Measurements from ENCODE around the gene PDGFB. TPM values are rescaled to one million over a fixed set of nuclear protein-coding genes. Genes with fewer than 3 reads are reported as not detected.
A peak's percentile ranks its signal among the peaks of the same experiment; 100 is the strongest.

Gene PDGFB
- total RNA-seq, 1 donor from 2014 or later = 16.5 TPM

DNA sequence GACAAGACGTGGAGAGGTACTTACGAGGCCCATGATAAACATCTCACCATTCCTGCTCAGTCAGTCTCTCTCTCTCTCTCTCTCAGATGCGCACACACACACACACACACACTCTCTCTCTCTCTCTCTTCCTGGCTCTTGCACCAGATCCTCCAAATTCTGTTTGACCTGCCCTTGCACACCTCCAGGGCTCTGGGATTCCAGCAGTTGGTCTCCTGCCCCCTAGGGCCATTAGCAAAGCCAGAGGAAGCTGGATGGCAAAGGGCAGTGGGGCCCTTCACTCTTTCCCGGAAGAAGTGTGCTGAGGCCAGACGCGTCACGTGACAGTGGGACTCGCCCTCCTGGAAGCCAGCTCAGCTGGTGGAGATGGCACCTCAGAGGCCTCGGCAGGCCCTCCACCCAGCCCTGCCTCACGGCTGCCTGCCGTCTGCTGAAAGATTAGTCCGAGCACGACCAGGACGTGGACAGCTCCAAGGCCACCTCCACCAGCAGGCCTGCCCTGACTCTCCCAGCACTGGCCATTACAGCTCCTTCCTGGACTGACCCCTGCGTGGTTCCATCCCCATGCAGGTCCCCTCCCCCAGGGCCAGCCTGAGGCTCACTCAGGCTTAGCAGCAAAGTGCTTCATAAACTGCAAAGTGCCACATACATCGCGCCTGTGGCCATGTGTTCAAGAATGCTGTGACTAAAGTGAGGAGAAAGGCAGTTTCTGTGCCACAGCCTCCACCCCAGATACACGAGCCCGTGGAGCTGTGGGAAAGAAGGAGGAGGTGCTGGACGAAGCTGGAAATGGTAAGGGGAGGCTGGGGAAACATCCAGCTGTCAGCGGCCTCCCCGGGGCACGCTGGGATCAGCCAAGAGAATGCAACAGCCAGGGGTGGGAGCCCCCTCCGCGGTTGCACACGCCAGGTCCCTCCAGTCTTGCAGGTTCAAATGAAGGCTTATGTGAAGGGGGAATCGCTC is 3.7 kb downstream of the PDGFB start:
- Mint-ChIP-seq H3K4me1 (ENCODE audit: low read depth) (peaks cover 56% of the 10 kb centered on the region), H3K4me3 (ENCODE audit: unreplicated experiment) (peak overlapping the region; percentile 69), H3K27ac (ENCODE audit: unreplicated experiment) (peak overlapping the region; percentile 80), H3K9me3 (ENCODE audit: low read depth) (no peaks in the 10 kb centered on the region), H3K27me3 (ENCODE audit: low read depth) (peaks cover 3% of the 10 kb centered on the region), H3K36me3 (ENCODE audit: low read depth) (no peaks in the 10 kb centered on the region)
- no peak for DNase-seq (ENCODE audit: low spot score)
- TF ChIP-seq, protein P1, sequence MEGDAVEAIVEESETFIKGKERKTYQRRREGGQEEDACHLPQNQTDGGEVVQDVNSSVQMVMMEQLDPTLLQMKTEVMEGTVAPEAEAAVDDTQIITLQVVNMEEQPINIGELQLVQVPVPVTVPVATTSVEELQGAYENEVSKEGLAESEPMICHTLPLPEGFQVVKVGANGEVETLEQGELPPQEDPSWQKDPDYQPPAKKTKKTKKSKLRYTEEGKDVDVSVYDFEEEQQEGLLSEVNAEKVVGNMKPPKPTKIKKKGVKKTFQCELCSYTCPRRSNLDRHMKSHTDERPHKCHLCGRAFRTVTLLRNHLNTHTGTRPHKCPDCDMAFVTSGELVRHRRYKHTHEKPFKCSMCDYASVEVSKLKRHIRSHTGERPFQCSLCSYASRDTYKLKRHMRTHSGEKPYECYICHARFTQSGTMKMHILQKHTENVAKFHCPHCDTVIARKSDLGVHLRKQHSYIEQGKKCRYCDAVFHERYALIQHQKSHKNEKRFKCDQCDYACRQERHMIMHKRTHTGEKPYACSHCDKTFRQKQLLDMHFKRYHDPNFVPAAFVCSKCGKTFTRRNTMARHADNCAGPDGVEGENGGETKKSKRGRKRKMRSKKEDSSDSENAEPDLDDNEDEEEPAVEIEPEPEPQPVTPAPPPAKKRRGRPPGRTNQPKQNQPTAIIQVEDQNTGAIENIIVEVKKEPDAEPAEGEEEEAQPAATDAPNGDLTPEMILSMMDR (IDR thresholded peaks at IDR 0.05) = no peak

DNA sequence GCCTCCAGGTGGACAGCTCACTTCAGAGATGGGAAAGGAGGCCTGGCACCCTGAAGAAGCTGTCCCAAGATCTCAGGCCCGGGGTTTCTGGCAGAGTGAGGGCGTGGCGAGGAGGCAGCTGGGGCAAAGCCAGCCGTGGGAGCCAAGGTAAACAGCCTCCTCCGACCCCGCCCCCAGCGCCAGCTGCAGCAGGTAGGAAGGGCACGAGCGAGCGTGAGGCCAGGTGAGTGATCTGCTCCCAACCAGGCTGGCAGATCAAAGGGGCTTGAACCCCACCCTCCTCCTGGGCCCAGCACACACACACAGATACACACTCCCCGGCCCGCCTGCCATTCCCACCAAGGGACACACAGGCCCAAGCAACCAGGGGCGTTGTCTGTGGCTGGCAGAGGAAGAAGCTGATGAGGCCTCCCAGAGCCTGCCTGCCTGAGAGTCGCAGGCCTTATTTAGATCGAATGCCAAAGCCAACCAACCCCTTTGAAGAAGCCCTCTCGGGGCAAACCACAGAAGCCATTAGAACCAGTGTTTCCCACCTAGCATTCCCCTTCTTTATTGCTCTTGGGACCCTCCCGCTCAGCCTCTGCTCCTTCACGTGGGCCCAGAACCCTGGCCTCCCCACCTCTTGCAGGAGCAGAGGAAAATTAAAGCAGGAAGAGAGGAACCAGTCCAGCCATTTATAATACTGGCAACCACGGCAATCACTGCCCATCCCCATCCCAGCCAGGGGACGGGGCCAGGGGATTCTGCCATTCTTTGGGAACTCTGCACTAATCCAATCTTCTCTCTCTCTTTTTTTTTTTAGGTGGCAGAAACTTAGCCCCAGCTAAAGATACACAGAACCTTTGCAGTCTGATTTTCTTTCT is 5.0 kb downstream of the PDGFB start:
- TF ChIP-seq, protein P1 (IDR thresholded peaks at IDR 0.05) = no peak
- no peak for DNase-seq (ENCODE audit: low spot score)
- Mint-ChIP-seq H3K36me3 (ENCODE audit: low read depth) (no peaks in the 10 kb centered on the region), H3K27ac (ENCODE audit: unreplicated experiment) (peak overlapping the region; percentile 80), H3K4me1 (ENCODE audit: low read depth) (peaks cover 62% of the 10 kb centered on the region), H3K9me3 (ENCODE audit: low read depth) (no peaks in the 10 kb centered on the region), H3K27me3 (ENCODE audit: low read depth) (no peaks in the 10 kb centered on the region), H3K4me3 (ENCODE audit: unreplicated experiment) (no peak overlapping the region)

GRCh38 chr22:39238966-39239505 is 5.7 kb downstream of the PDGFB start:
- Mint-ChIP-seq H3K27me3 (ENCODE audit: low read depth) (no peaks in the 10 kb centered on the region), H3K36me3 (ENCODE audit: low read depth) (no peaks in the 10 kb centered on the region), H3K9me3 (ENCODE audit: low read depth) (no peaks in the 10 kb centered on the region), H3K4me1 (ENCODE audit: low read depth) (peaks cover 67% of the 10 kb centered on the region), H3K4me3 (ENCODE audit: unreplicated experiment) (no peak overlapping the region), H3K27ac (ENCODE audit: unreplicated experiment) (no peak overlapping the region)
- TF ChIP-seq, protein P1 (IDR thresholded peaks at IDR 0.05) = no peak
- DNase-seq (ENCODE audit: low spot score) = no peak

DNA sequence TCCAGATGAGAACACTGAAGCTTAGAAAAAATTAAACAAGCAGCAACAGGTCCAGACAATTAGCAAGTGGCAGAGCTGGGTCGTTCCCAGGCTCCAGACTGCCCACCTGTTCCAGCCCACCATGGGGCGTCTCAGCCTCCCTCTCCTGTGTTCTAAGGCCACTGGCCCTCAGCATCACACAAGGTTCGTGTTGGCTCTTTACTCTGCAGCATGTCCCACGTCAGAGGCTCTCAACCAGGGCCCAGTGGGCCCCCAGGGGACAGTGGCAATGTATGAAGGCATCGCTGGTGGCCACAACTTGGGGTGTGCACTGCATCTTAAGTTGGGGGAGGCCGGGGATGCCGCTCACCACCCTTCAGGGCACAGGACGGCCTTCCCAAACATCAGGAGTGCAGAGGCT is 6.2 kb downstream of the PDGFB start:
- peaks cover 69% of the 10 kb centered on the region for H3K4me1 Mint-ChIP-seq (ENCODE audit: low read depth)

More for the DNA sequence above, 6.2 kb downstream of the PDGFB start:
- Mint-ChIP-seq H3K36me3 (ENCODE audit: low read depth) (no peaks in the 10 kb centered on the region), H3K27ac (ENCODE audit: unreplicated experiment) (no peak overlapping the region), H3K9me3 (ENCODE audit: low read depth) (no peaks in the 10 kb centered on the region), H3K4me3 (ENCODE audit: unreplicated experiment) (no peak overlapping the region), H3K27me3 (ENCODE audit: low read depth) (no peaks in the 10 kb centered on the region)
- TF ChIP-seq, protein P1 (IDR thresholded peaks at IDR 0.05) = no peak
- DNase-seq (ENCODE audit: low spot score) = no peak
